ENCODE data around the gene RIMBP2.

RIMBP2 gene

GRCh38 chr12:130496516-130497120, 219.5 kb downstream of the RIMBP2 start:
- no peak for DNase-seq

GRCh38 chr12:130495156-130495555, 220.9 kb downstream of the RIMBP2 start:
- no peak for DNase-seq

- no peak for DNase-seq
Measured at GRCh38 chr12:130494736-130495135, 221.4 kb downstream of the RIMBP2 start.

- no peak for DNase-seq
Measured at GRCh38 chr12:130493951-130494350, 222.1 kb downstream of the RIMBP2 start.

- DNase-seq = no peak
Measured at GRCh38 chr12:130491421-130492357, 224.4 kb downstream of the RIMBP2 start.

GRCh38 chr12:130490674-130491073, 225.4 kb downstream of the RIMBP2 start:
- no peak for DNase-seq

- DNase-seq = no peak
Measured at GRCh38 chr12:130489293-130489692, 226.8 kb downstream of the RIMBP2 start.

- no peak for DNase-seq
Measured at GRCh38 chr12:130488358-130488710, 227.8 kb downstream of the RIMBP2 start.

- no peak for DNase-seq
Measured at GRCh38 chr12:130487636-130488357, 228.3 kb downstream of the RIMBP2 start.

- no peak for DNase-seq
Measured at GRCh38 chr12:130486891-130487416, 229.1 kb downstream of the RIMBP2 start.

- no peak for DNase-seq
Measured at GRCh38 chr12:130486146-130486435, 230.0 kb downstream of the RIMBP2 start.

- no peak for DNase-seq
Measured at GRCh38 chr12:130485291-130486145, 230.6 kb downstream of the RIMBP2 start.

- no peak for DNase-seq
Measured at GRCh38 chr12:130484221-130484620, 231.9 kb downstream of the RIMBP2 start.

GRCh38 chr12:130483616-130484180, 232.4 kb downstream of the RIMBP2 start:
- no peak for DNase-seq

- no peak for DNase-seq
Measured at GRCh38 chr12:130482448-130482847, 233.7 kb downstream of the RIMBP2 start.

GRCh38 chr12:130481392-130481879, 234.7 kb downstream of the RIMBP2 start:
- no peak for DNase-seq

GRCh38 chr12:130480887-130481286, 235.2 kb downstream of the RIMBP2 start:
- no peak for DNase-seq

GRCh38 chr12:130480231-130480630, 235.9 kb downstream of the RIMBP2 start:
- no peak for DNase-seq

- DNase-seq = no peak
Measured at GRCh38 chr12:130479401-130480125, 236.5 kb downstream of the RIMBP2 start.

- no peak for DNase-seq
Measured at GRCh38 chr12:130478786-130479185, 237.3 kb downstream of the RIMBP2 start.

GRCh38 chr12:130477701-130478100, 238.4 kb downstream of the RIMBP2 start:
- no peak for DNase-seq

All from OCI-M1 (cell line).